H9 (cell line): Measurements from ENCODE around the gene SRGAP3. TPM values are rescaled to one million over a fixed set of nuclear protein-coding genes. Genes with fewer than 3 reads are reported as not detected.

Experiments
- DNase-seq: peaks from one replicate; pipeline ENCODE4 v3.0.0-alpha.2; 2017
- H2AFZ ChIP-seq: one replicate; pipeline ENCODE4 v1.6.1; 2013; ENCODE audit warnings: mild to moderate bottlenecking, low read length, control low read depth, moderate library complexity
- H2AK5ac ChIP-seq: 2 replicates; pipeline ENCODE4 v1.6.1; 2013; ENCODE audit warnings: low read length, control low read depth, mixed read lengths; ENCODE audit not compliant: insufficient read length
- H2BK120ac ChIP-seq: one replicate; pipeline ENCODE4 v1.6.1; 2013; ENCODE audit warnings: low read depth, mild to moderate bottlenecking, low read length, control low read depth, inconsistent platforms; ENCODE audit not compliant: poor library complexity, severe bottlenecking
- H2BK12ac ChIP-seq: 2 replicates; pipeline ENCODE4 v1.6.1; 2013; ENCODE audit warnings: low read length, control low read depth, mixed read lengths, low read depth; ENCODE audit not compliant: insufficient read length
- H2BK15ac ChIP-seq: 2 replicates; pipeline ENCODE4 v1.6.1; 2013; ENCODE audit warnings: low read depth, low read length, control low read depth
- H2BK20ac ChIP-seq: one replicate; pipeline ENCODE4 v1.6.1; 2013; ENCODE audit warnings: low read depth, mild to moderate bottlenecking, low read length, control low read depth, inconsistent platforms; ENCODE audit not compliant: poor library complexity, severe bottlenecking
- H2BK5ac ChIP-seq: 2 replicates; pipeline ENCODE4 v1.6.1; 2013; ENCODE audit warnings: low read length, control low read depth, mixed read lengths; ENCODE audit not compliant: insufficient read length
- H3K14ac ChIP-seq: 2 replicates; pipeline ENCODE4 v1.6.1; 2013; ENCODE audit warnings: low read length, control low read depth; ENCODE audit not compliant: insufficient read depth
- H3K18ac ChIP-seq: 2 replicates; pipeline ENCODE4 v1.6.1; 2013; ENCODE audit warnings: low read depth, mild to moderate bottlenecking, mixed read lengths, low read length, control low read depth; ENCODE audit not compliant: insufficient read length
- H3K23ac ChIP-seq: 2 replicates; pipeline ENCODE4 v1.6.1; 2013; ENCODE audit warnings: low read length, control low read depth, mixed read lengths, low read depth; ENCODE audit not compliant: insufficient read length
- H3K23me2 ChIP-seq: 2 replicates; pipeline ENCODE4 v1.6.1; 2013; ENCODE audit warnings: low read depth, mild to moderate bottlenecking, mixed read lengths, low read length, control low read depth; ENCODE audit not compliant: insufficient read length, poor library complexity, severe bottlenecking
- H3K27ac ChIP-seq: 2 replicates; pipeline ENCODE4 v1.5.1; 2013; ENCODE audit warnings: low read length, control low read depth, mixed read lengths, low read depth; ENCODE audit not compliant: insufficient read length
- H3K27me3 ChIP-seq: 2 replicates; pipeline ENCODE4 v1.6.1; 2013; ENCODE audit warnings: low read length, control low read depth, inconsistent platforms; ENCODE audit not compliant: insufficient read depth
- H3K4ac ChIP-seq: 2 replicates; pipeline ENCODE4 v1.6.1; 2013; ENCODE audit warnings: low read depth, mild to moderate bottlenecking, control low read depth, inconsistent platforms, low read length, moderate library complexity
- H3K4me1 ChIP-seq: 2 replicates; pipeline ENCODE4 v1.6.1; 2013; ENCODE audit warnings: low read length, control low read depth, inconsistent platforms; ENCODE audit not compliant: insufficient read depth
- H3K4me2 ChIP-seq: 2 replicates; pipeline ENCODE4 v1.6.1; 2013; ENCODE audit warnings: low read length, control low read depth, mixed read lengths; ENCODE audit not compliant: insufficient read length, insufficient read depth
- H3K56ac ChIP-seq: 2 replicates; pipeline ENCODE4 v1.6.1; 2013; ENCODE audit warnings: low read depth, mild to moderate bottlenecking, mixed read lengths, low read length, control low read depth; ENCODE audit not compliant: insufficient read length
- H3K79me1 ChIP-seq: 2 replicates; pipeline ENCODE4 v1.6.1; 2013; ENCODE audit warnings: low read depth, mild to moderate bottlenecking, moderate library complexity, low read length, control low read depth, inconsistent platforms; ENCODE audit not compliant: insufficient read depth, poor library complexity, severe bottlenecking
- H3K79me2 ChIP-seq: 2 replicates; pipeline ENCODE4 v1.6.1; 2013; ENCODE audit warnings: low read length, control low read depth, inconsistent platforms; ENCODE audit not compliant: insufficient read depth
- H3K9ac ChIP-seq: 2 replicates; pipeline ENCODE4 v1.6.1; 2013; ENCODE audit warnings: low read length, control low read depth, mixed read lengths; ENCODE audit not compliant: insufficient read length; ENCODE audit errors: extremely low read depth
- H3K9me3 ChIP-seq: one replicate; pipeline ENCODE4 v1.6.1; 2013; ENCODE audit warnings: low read depth, low read length, inconsistent platforms; ENCODE audit not compliant: control insufficient read depth
- H3T11ph ChIP-seq: one replicate; pipeline ENCODE4 v1.6.1; 2013; ENCODE audit warnings: mild to moderate bottlenecking, low read length, control low read depth, inconsistent platforms
- H4K20me1 ChIP-seq: one replicate; pipeline ENCODE4 v1.6.1; 2013; ENCODE audit not compliant: control insufficient read depth, insufficient read length, insufficient read depth
- H4K5ac ChIP-seq: 2 replicates; pipeline ENCODE4 v1.6.1; 2013; ENCODE audit warnings: low read depth, mild to moderate bottlenecking, mixed read lengths, low read length, control low read depth; ENCODE audit not compliant: insufficient read length
- H4K8ac ChIP-seq: replicated peaks from 2 replicates; pipeline ENCODE4 v1.6.1; 2013; ENCODE audit warnings: low read length, control low read depth, mixed read lengths, low read depth; ENCODE audit not compliant: insufficient read length
- H4K91ac ChIP-seq: 2 replicates; pipeline ENCODE4 v1.6.1; 2013; ENCODE audit warnings: low read depth, mild to moderate bottlenecking, moderate library complexity, mixed read lengths, low read length, control low read depth; ENCODE audit not compliant: insufficient read length
- H3K27ac Mint-ChIP-seq, 3 experiments: 2 replicates in 2 of 3; 3 replicates in 1 of 3; pipeline ENCODE4 v1.8.0; 2020 to 2021; ENCODE audit warnings: mixed read lengths in 3 of 3, mild to moderate bottlenecking in 1 of 3, moderate library complexity in 1 of 3
- H3K27me3 Mint-ChIP-seq: 2 replicates; pipeline ENCODE4 v1.8.0; 2021; ENCODE audit warnings: low read depth, mild to moderate bottlenecking, moderate library complexity, mixed read lengths
- H3K36me3 Mint-ChIP-seq, 3 experiments: 2 replicates in 2 of 3; 3 replicates in 1 of 3; pipeline ENCODE4 v1.8.0; 2020 to 2021; ENCODE audit warnings: low read depth in 3 of 3, mixed read lengths in 3 of 3; ENCODE audit not compliant: insufficient read depth in 1 of 3
- H3K4me1 Mint-ChIP-seq, 2 experiments: 2 replicates each; pipeline ENCODE4 v1.8.0; 2020; ENCODE audit warnings: mixed read lengths in 2 of 2
- H3K4me3 Mint-ChIP-seq, 2 experiments: 2 replicates in 1 of 2; 3 replicates in 1 of 2; pipeline ENCODE4 v1.8.0; 2020 to 2021; ENCODE audit warnings: mild to moderate bottlenecking in 2 of 2, mixed read lengths in 2 of 2, moderate library complexity in 1 of 2
- H3K9me3 Mint-ChIP-seq, 2 experiments: 2 replicates in 1 of 2; 3 replicates in 1 of 2; pipeline ENCODE4 v1.8.0; 2020; ENCODE audit warnings: mild to moderate bottlenecking in 2 of 2, mixed read lengths in 2 of 2, moderate library complexity in 1 of 2
- WGBS: extraction: QIAGEN DNeasy Blood & Tissue Kit; methylation state at CpG from one replicate; pipeline ENCODE4 v1.1.7; 2013; ENCODE audit warnings: missing lambda C conversion rate, low lambda C conversion rate, mixed read lengths; ENCODE audit not compliant: insufficient read length; ENCODE audit errors: extremely low coverage; 5-methylcytosine and 5-hydroxymethylcytosine counted together
- total RNA-seq: library from RNA; stranded (reverse); gene quantifications from 2 replicates; pipeline ENCODE4 v1.2.1, GENCODE V29; 2021
- TF ChIP-seq, protein P1 (sequence below): fragments of 200-600 bp; sonication (generic); conservative IDR thresholded peaks from 3 replicates; pipeline ENCODE4 v1.8.0; 2021; ENCODE audit warnings: antibody characterized with exemption, mild to moderate bottlenecking

SRGAP3 gene
- total RNA-seq, 1 experiment from 2014 or later: 3.4 TPM

DNA sequence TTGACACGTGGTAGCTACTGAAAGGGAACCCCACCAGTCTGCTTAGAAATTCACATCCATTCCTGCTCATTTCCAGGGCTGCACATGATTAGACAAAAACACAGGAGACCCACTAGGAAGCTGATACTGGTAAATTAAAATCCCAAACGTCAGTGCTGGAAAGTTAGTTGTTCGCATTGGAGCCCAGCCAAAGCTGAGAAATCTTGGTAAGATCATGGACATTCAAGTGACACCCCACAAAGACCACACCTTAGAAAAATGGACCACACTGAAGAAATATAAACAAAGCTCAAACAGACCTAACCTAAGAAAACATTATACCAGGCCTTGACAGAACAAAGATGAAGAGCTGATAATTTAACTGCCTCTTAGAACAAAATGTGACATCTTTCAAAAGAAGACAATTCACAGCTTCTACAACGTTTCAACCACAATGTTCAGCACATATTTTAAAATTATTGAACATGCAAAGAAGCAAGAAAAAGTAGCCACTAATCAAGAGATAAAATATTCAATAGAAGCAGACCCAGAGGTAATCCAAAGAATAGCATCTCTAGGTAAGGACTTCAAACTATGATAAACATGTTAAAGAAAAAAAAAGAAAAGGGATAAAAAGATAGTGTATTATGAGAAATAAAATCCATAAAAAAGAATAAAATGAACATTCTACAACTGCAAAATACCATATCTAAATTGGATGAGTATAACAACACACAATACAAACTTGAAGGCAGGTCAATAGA is 306.5 kb downstream of the SRGAP3 start:
- no peak overlapping the region for H2BK5ac ChIP-seq
- no CpG with 5 or more reads among the region's 4 CpGs for WGBS

More for the DNA sequence above, 306.5 kb downstream of the SRGAP3 start:
- Histone ChIP-seq H3K79me2 (no peaks in the 10 kb centered on the region), H2BK12ac (no peak overlapping the region), H3K56ac (no peak overlapping the region), H3K4ac (no peak overlapping the region), H3K9me3 (no peaks in the 10 kb centered on the region), H2BK20ac (no peak overlapping the region), H2AFZ (no peak overlapping the region), H3K14ac (no peak overlapping the region), H3K4me1 (no peaks in the 10 kb centered on the region), H2BK15ac (no peak overlapping the region), H3K4me2 (no peak overlapping the region), H3K18ac (no peak overlapping the region), H3K27ac (no peak overlapping the region), H3K27me3 (no peaks in the 10 kb centered on the region), H2AK5ac (no peak overlapping the region), H4K20me1 (no peaks in the 10 kb centered on the region), H3K79me1 (no peaks in the 10 kb centered on the region), H4K5ac (no peak overlapping the region), H4K8ac (no peak overlapping the region), H3T11ph (no peak overlapping the region), H2BK120ac (no peak overlapping the region), H4K91ac (no peak overlapping the region), H3K23me2 (no peaks in the 10 kb centered on the region), H3K23ac (no peak overlapping the region), H3K9ac (no peak overlapping the region)
- DNase-seq: no peak
- H3K36me3 Mint-ChIP-seq: peaks cover 36 to 71% (median 58%) of the 10 kb centered on the region in 3 experiments
- TF ChIP-seq, protein P1, sequence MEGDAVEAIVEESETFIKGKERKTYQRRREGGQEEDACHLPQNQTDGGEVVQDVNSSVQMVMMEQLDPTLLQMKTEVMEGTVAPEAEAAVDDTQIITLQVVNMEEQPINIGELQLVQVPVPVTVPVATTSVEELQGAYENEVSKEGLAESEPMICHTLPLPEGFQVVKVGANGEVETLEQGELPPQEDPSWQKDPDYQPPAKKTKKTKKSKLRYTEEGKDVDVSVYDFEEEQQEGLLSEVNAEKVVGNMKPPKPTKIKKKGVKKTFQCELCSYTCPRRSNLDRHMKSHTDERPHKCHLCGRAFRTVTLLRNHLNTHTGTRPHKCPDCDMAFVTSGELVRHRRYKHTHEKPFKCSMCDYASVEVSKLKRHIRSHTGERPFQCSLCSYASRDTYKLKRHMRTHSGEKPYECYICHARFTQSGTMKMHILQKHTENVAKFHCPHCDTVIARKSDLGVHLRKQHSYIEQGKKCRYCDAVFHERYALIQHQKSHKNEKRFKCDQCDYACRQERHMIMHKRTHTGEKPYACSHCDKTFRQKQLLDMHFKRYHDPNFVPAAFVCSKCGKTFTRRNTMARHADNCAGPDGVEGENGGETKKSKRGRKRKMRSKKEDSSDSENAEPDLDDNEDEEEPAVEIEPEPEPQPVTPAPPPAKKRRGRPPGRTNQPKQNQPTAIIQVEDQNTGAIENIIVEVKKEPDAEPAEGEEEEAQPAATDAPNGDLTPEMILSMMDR: no peak
- H3K4me1 Mint-ChIP-seq: no peaks in the 10 kb centered on the region
- no peak overlapping the region for H3K27ac Mint-ChIP-seq
- H3K9me3 Mint-ChIP-seq: peaks cover 13 to 17% of the 10 kb centered on the region in 2 experiments
- H3K27me3 Mint-ChIP-seq: no peaks in the 10 kb centered on the region
- no peak overlapping the region for H3K4me3 Mint-ChIP-seq
